ENCODE measurements around the gene C11orf54.
"Not testable (repeated sequence)": the region's sequence is repeated elsewhere in the genome, so short reads cannot be mapped to it uniquely, and the experiment has no call there.

The C11orf54 gene

DNA sequence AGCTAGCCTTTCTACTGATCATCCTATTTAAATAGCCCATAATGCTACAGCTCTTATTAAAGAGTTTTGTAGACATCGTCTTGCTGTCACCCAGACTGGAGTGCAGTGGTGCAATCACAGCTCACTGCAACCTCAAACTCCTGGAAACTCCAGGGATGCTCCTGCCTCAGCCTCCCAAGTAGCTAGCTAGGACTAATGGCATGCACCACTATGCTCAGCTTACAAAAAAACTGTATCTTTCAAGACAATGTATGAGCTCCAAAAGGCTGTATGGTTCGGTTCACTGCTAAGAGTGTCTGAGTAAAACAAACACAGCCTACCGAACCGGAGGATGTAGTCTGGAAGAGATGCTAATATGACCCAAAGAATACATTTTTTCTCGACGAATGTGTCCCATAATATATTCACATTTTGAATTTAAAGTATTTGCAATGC lies 2.8 kb upstream of the C11orf54 start:
- no peak for TF ChIP-seq CTCF (conservative IDR thresholded peaks at IDR 0.05; ENCODE audit: control insufficient read depth, insufficient read depth, low read depth, low read length)
- peak overlapping the region; percentile 94 for H3K4me3 ChIP-seq (ENCODE audit: control insufficient read depth, low read depth, low read length)
- DNase-seq (ENCODE audit: low read depth) = peak; percentile 18

GRCh38 chr11:93740031-93740729 lies 1.3 kb upstream of the C11orf54 start:
- no peak for TF ChIP-seq CTCF (conservative IDR thresholded peaks at IDR 0.05; ENCODE audit: control insufficient read depth, insufficient read depth, low read depth, low read length)
- H3K4me3 ChIP-seq (ENCODE audit: control insufficient read depth, low read depth, low read length) = peak overlapping the region; percentile 94
- peak; percentile 39 for DNase-seq (ENCODE audit: low read depth)

DNA sequence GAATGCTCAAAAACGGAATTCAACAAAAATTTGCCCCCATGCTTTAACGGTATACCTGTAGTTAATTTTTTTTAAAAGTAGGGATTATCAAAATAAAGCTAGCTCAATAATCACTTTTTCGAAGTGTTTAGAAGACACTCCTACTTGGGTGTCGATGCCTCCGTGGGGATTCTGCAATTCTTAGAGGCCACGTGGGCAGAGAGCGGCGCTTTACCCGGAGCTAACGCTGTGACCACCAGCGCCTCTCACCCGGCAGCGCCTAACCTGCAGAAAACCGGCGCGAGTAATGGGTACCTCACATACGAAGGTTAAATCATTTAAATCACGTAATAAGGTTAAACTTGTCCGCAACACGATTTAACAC lies 760 bp upstream of the C11orf54 start:
- DNase-seq (ENCODE audit: low read depth) = peak; percentile 64
- TF ChIP-seq CTCF (conservative IDR thresholded peaks at IDR 0.05; ENCODE audit: control insufficient read depth, insufficient read depth, low read depth, low read length) = no peak
- H3K4me3 ChIP-seq (ENCODE audit: control insufficient read depth, low read depth, low read length) = peak overlapping the region; percentile 94

DNA sequence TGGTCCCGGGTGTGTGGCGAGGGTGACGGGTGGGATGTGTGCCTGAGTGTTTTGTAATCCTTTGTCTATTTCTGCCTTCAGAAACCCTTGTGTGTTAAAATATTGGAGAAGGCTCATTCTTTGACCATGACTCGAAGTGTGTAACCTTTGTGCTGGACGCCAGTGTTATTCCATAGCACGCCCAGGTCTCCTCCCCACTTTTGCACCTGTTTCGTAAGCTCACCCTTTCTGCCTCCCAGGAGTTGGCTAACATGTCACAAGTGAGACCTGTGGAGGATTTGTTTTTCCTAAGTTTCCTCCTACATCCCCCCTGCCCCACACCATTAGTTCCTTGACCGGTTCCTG lies 382 bp downstream of the C11orf54 start:
- no peak for TF ChIP-seq CTCF (conservative IDR thresholded peaks at IDR 0.05; ENCODE audit: control insufficient read depth, insufficient read depth, low read depth, low read length)
- peak; percentile 63 for DNase-seq (ENCODE audit: low read depth)
- H3K4me3 ChIP-seq (ENCODE audit: control insufficient read depth, low read depth, low read length) = peak overlapping the region; percentile 94

- DNase-seq (ENCODE audit: low read depth) = no peak
- TF ChIP-seq CTCF (conservative IDR thresholded peaks at IDR 0.05; ENCODE audit: control insufficient read depth, insufficient read depth, low read depth, low read length) = no peak
- no peak overlapping the region for H3K4me3 ChIP-seq (ENCODE audit: control insufficient read depth, low read depth, low read length)
Observed at GRCh38 chr11:93743291-93743690, 1.8 kb downstream of the C11orf54 start.

DNA sequence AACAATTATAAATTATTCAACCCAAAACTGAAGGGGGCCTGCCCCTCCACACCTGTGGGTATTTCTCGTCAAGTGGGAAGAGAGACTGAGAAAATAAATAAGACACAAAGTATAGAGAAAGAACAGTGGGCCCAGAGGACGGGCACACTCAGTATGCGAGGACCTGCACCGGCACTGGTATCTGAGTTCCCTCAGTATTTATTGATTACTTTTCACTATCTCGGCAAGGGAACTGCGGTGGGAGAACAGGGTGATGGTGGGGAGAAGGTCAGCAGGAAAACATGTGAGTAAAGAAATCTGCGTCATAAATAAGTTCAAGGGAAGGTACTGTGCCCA lies 3.2 kb downstream of the C11orf54 start:
- no peak overlapping the region for H3K4me3 ChIP-seq (ENCODE audit: control insufficient read depth, low read depth, low read length)
- peak; percentile 56 for DNase-seq (ENCODE audit: low read depth)
- TF ChIP-seq CTCF (conservative IDR thresholded peaks at IDR 0.05; ENCODE audit: control insufficient read depth, insufficient read depth, low read depth, low read length) = no peak

DNA sequence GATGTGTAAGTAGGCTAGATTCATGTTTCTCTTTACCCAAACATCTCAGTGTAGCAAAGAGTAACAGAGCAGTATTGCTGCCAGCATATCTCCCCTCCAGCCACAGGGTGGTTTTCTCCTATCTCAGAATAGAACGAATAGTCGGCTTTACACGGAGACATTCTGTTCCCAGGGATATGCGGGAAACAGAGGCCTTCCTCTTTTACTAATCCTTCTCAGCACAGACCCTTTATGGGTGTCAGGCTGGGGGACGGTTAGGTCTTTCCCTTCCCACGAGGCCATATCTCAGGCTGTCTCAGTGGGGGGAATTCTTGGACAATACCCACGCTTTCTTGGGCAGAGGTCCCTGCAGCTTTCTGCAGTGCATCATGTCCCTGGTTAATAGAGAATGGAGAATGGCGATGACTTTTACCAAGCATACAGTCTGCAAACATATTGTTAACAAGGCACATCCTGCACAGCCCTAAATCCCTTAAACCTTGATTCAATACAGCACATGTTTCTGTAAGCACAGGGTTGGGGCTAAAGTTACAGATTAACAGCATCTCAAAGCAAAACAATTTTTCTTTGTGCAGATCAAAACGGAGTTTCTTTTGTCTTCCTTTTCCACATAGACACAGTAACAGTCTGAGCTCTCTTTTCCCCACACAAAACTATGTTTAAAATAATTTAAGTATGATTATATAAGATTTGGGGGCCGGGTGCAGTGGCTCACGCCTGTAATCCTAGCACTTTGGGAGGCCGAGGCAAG lies 3.7 kb downstream of the C11orf54 start:
- not testable (repeated sequence) for H3K4me3 ChIP-seq (ENCODE audit: control insufficient read depth, low read depth, low read length); DNase-seq (ENCODE audit: low read depth)

Measured in fibroblast of mammary gland (primary cell).